KBM-7 (cell line): ENCODE measurements around the gene IQCC.
A peak's percentile ranks its signal among the peaks of the same experiment; 100 is the strongest.

Source experiments
- DNase-seq: peaks from one replicate; pipeline ENCODE4 v3.0.0-alpha.2; 2015
- in situ Hi-C: fragments of 300-500 bp; cut with MboI; formaldehyde crosslinking; loops from 2 replicates; pipeline ENCODE4 v1.14.3; 2020; ENCODE audit warnings: low sequenced_read_pairs, low pct_unique_long_range_greater_than_20kb, mixed read lengths

Gene IQCC

GRCh38 chr1:32247983-32248889 is 42.8 kb downstream of the IQCC start:
- in situ Hi-C loops = no loop called here
- peak; percentile 76 for DNase-seq

GRCh38 chr1:32249831-32250525 is 44.5 kb downstream of the IQCC start:
- DNase-seq = peak; percentile 74
- in situ Hi-C loops = no loop called here

GRCh38 chr1:32250893-32251716 is 45.6 kb downstream of the IQCC start, which contains the start of gene LCK:
TSS of gene LCK (plus strand) at chr1:32251265. CDS start at chr1:32274330, 23,065 bp downstream.
- in situ Hi-C loops = no loop called here
- no peak for DNase-seq

- in situ Hi-C loops = no loop called here
- no peak for DNase-seq
Observed at GRCh38 chr1:32255072-32256071, 49.9 kb downstream of the IQCC start.

GRCh38 chr1:32256473-32257226 is 51.2 kb downstream of the IQCC start:
- DNase-seq = no peak
- in situ Hi-C loops = no loop called here

- DNase-seq = no peak
- in situ Hi-C loops = no loop called here
Observed at GRCh38 chr1:32257227-32257508, 51.7 kb downstream of the IQCC start.
